K562 (cell line): ENCODE data around the gene GALNT9. TPM values are rescaled to one million over a fixed set of nuclear protein-coding genes. Genes with fewer than 3 reads are reported as not detected.

Experiments
- ATAC-seq: fragments of 200-7000 bp; cut with Tn5 transposase; 3 replicates; pipeline ENCODE4 v1.9.1; 2020; ENCODE audit warnings: moderate library complexity
- BruUV-seq: library from RNA; stranded (reverse); fragments of 400-500 nt; replicated peaks from 2 replicates; lab custom pipeline; 2021; lab: Mats Ljungman, UMichigan
- CTCF ChIA-PET: fragments of 300-600 bp; formaldehyde crosslinking; extraction: SDS; loops from one replicate; lab custom pipeline; 2021; ENCODE audit warnings: low intra/inter-chr PET ratio; lab: Yijun Ruan, JAX
- POLR2A ChIA-PET: fragments of 300-600, 350-650 bp; sonication (Branson Sonifier 250); formaldehyde crosslinking; extraction: SDS; loops from one replicate; lab custom pipeline; 2021; ENCODE audit warnings: antibody characterized with exemption, inconsistent platforms; lab: Yijun Ruan, JAX
- DNase-seq, 4 experiments: peaks; one replicate each; pipeline versions ENCODE4 v3.0.0 to v3.0.0-alpha.2; 2011 to 2018; ENCODE audit warnings: low spot score in 3 of 4, mixed read lengths in 3 of 4; ENCODE audit errors: extremely low read depth in 1 of 4
- FAIRE-seq: peaks from 2 replicates; lab custom pipeline; 2011; peaks lifted over from hg19 to GRCh38; lab: Jason Lieb, UNC
- H2AFZ ChIP-seq: 2 replicates; pipeline ENCODE4 v1.6.0; 2011; ENCODE audit warnings: low read depth, low read length, control low read depth, inconsistent platforms
- H3K27ac ChIP-seq: fragments of 200-600 bp; 3 replicates; pipeline ENCODE4 v1.8.0; 2011; ENCODE audit warnings: low read depth, mild to moderate bottlenecking, control low read depth, inconsistent platforms, low read length, moderate library complexity, mixed read lengths; ENCODE audit errors: extremely low read depth
- H3K27me3 ChIP-seq, 2 experiments: fragments of 300-600 bp in 1 of 2; 2 replicates in 1 of 2; 3 replicates in 1 of 2; pipeline versions ENCODE4 v1.6.0 to v1.8.0; 2011; ENCODE audit warnings: inconsistent platforms in 2 of 2, low read length in 2 of 2, mild to moderate bottlenecking in 1 of 2, mixed read lengths in 1 of 2, moderate library complexity in 1 of 2; ENCODE audit not compliant: control insufficient read depth in 2 of 2, insufficient read depth in 2 of 2
- H3K36me3 ChIP-seq: fragments of 300-600 bp; 3 replicates; pipeline ENCODE4 v1.8.0; 2011; ENCODE audit warnings: mild to moderate bottlenecking, low read length, inconsistent platforms; ENCODE audit not compliant: control insufficient read depth, insufficient read depth
- H3K4me1 ChIP-seq, 2 experiments: fragments of 200-600 bp in 1 of 2; replicated peaks in 1 of 2; 2 replicates in 1 of 2; 3 replicates in 1 of 2; pipeline versions ENCODE4 v1.5.1 to v1.8.0; 2011; ENCODE audit warnings: inconsistent platforms in 2 of 2, low read length in 2 of 2, mild to moderate bottlenecking in 1 of 2, mixed read lengths in 1 of 2, moderate library complexity in 1 of 2; ENCODE audit not compliant: control insufficient read depth in 2 of 2, insufficient read depth in 2 of 2
- H3K4me2 ChIP-seq: 2 replicates; pipeline ENCODE4 v1.6.1; 2011; ENCODE audit warnings: low read length, control low read depth, inconsistent platforms, mixed read lengths; ENCODE audit not compliant: insufficient read depth
- H3K4me3 ChIP-seq: fragments of 200-600 bp; sonication (generic), shearing (Covaris generic); 2 replicates; pipeline ENCODE4 v1.5.1; 2016; ENCODE audit warnings: control low read depth, inconsistent platforms
- H3K79me2 ChIP-seq: fragments of 200-600 bp; 3 replicates; pipeline ENCODE4 v1.8.0; 2011; ENCODE audit warnings: low read length, inconsistent platforms; ENCODE audit not compliant: control insufficient read depth, insufficient read depth
- H3K9ac ChIP-seq, 2 experiments: 2 replicates each; pipeline versions ENCODE4 v1.6.0 to v1.6.1; 2011; ENCODE audit warnings: low read depth in 2 of 2, low read length in 2 of 2, control low read depth in 1 of 2, inconsistent platforms in 1 of 2, mild to moderate bottlenecking in 1 of 2, mixed read lengths in 1 of 2; ENCODE audit not compliant: insufficient read depth in 1 of 2
- H3K9me1 ChIP-seq: one replicate; pipeline ENCODE4 v1.6.0; 2011; ENCODE audit warnings: inconsistent platforms, mild to moderate bottlenecking, low read length, moderate library complexity; ENCODE audit not compliant: control insufficient read depth, insufficient read depth
- H3K9me3 ChIP-seq: replicated peaks from 2 replicates; pipeline ENCODE4 v1.5.1; 2011; ENCODE audit warnings: low read depth, low read length, inconsistent platforms; ENCODE audit not compliant: control insufficient read depth, insufficient read depth
- H4K20me1 ChIP-seq: replicated peaks from 2 replicates; pipeline ENCODE4 v1.6.1; 2011; ENCODE audit warnings: low read length, inconsistent platforms, mixed read lengths; ENCODE audit not compliant: control insufficient read depth, insufficient read depth
- CHD2 ChIP-seq: IDR thresholded peaks from 2 replicates; pipeline ENCODE4 v1.6.1; 2011; ENCODE audit warnings: low read depth, low read length
- L3MBTL2 ChIP-seq: fragments of 450-650 bp; IDR thresholded peaks from 2 replicates; pipeline ENCODE4 v1.6.1; 2016; ENCODE audit warnings: mild to moderate bottlenecking, moderate library complexity
- PPARD ChIP-seq: fragments of 250-450 bp; sonication (Bioruptor Pico); IDR thresholded peaks from 2 replicates; pipeline ENCODE4 v1.8.0; 2022; ENCODE audit warnings: inconsistent platforms, mild to moderate bottlenecking, moderate library complexity
- STAT6 ChIP-seq: sonication (generic); formaldehyde crosslinking; IDR thresholded peaks from 2 replicates; pipeline ENCODE4 v1.8.1; 2023; ENCODE audit warnings: mild to moderate bottlenecking, missing genetic modification reagents
- ZBTB40 ChIP-seq, 2 experiments: fragments of 450-650 bp in 1 of 2; sonication (generic) in 1 of 2; formaldehyde crosslinking in 1 of 2; IDR thresholded peaks; 2 replicates each; pipeline versions ENCODE4 v1.7.1 to v1.9.0; 2016 to 2022; ENCODE audit warnings: inconsistent platforms in 1 of 2, mild to moderate bottlenecking in 1 of 2, missing genetic modification reagents in 1 of 2
- ZC3H8 ChIP-seq: fragments of 450-650 bp; IDR thresholded peaks from 2 replicates; pipeline ENCODE4 v1.6.1; 2017
- WGBS: fragments of 100-300 bp; shearing (Covaris generic); methylation state at CpG from one replicate; pipeline ENCODE4 v1.1.6; 2016; ENCODE audit warnings: low coverage, mixed read lengths; ENCODE audit not compliant: insufficient coverage; ENCODE audit errors: missing lambda C conversion rate; 5-methylcytosine and 5-hydroxymethylcytosine counted together
- in situ Hi-C: fragments of 300-500 bp; cut with MboI; formaldehyde crosslinking; loops from 4 replicates; pipeline ENCODE4 v1.15.0; 2018; ENCODE audit warnings: inconsistent platforms, mixed read lengths
- intact Hi-C: fragments of 100-400 bp; cut with micrococcal nuclease; formaldehyde crosslinking; loops from 2 replicates; pipeline ENCODE4 v1.14.2; 2022
- polyA plus RNA-seq, 8 experiments: library from polyadenylated mRNA; depleted of rRNA in 4 of 8; stranded (reverse) in 5 of 8; unstranded in 3 of 8; fragments of >200 nt; fragmentation: Nextera tagmentation in 2 of 8; fragmentation: Illumina TruSeq in 1 of 8; extraction: Ambion mirVana in 2 of 8; extraction: Trizol in 1 of 8; gene quantifications; 2 replicates each; pipeline versions ENCODE4 v1.2.1 to v1.2.3, GENCODE V29; 2011 to 2014; ENCODE audit warnings: inconsistent platforms in 1 of 8, missing spikeins in 1 of 8
- total RNA-seq, 7 experiments: library from RNA; depleted of rRNA in 6 of 7; stranded (reverse); fragments of >200 nt in 6 of 7; fragmentation: Illumina TruSeq in 2 of 7; extraction: Trizol in 2 of 7; gene quantifications; 2 replicates each; pipeline versions ENCODE4 v1.2.1 to v1.2.3, GENCODE V29; 2011 to 2021; ENCODE audit warnings: low replicate concordance in 1 of 7

Gene GALNT9
- total and polyA plus RNA-seq, 9 of the 15 experiments (the other 6 are each of a cell fraction or from before 2014, with no cell fraction given): not detected

DNA sequence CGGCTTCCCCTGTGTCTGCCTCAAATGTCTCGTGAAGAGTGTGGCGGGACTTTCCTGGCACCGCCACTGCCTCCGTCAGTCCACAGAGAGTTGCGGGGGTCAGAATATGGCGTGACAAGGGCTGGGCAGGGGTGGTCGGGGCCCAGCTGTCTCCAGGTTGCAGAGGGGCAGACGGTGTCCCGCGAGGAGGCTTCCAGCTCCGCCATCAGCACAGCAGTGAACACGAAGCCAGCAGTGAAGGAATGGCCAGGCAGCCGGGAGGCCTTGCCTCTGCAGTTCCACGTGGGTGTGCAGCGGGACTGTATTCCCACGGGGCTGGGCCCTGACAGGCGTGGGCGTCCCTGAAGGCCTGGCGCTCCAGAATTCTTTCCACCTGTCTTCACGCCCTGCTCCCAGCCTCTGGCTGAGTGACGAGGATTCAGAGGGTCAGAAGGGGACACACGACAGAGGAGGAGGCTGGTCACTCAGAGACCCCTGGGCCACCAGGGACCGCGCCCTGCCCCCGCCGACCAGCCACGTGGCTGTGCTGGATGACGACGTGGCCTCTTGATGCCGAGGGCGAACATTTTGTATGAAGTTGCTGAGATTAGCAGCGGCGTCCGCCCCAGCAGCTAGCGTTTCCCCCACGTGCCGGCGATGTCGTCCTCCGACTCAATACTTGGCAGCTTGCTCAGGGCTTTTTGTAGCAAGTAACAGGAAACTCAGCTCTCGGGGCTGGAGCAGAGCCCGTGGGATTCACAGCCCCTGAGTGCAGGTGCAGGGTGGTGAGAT, 25.0 kb upstream of the GALNT9 start:
- H3K27me3 ChIP-seq: peaks cover 28 to 66% of the 10 kb centered on the region in 2 experiments
- FAIRE-seq: no peak
- intact Hi-C loops (no loop called here), in situ Hi-C loops (no loop called here)
- H3K9ac ChIP-seq: no peak overlapping the region; a peak in 1 of 4 replicates
- no peaks in the 10 kb centered on the region for H3K79me2 ChIP-seq
- H2AFZ ChIP-seq: no peak overlapping the region
- no peak overlapping the region for H3K4me2 ChIP-seq
- WGBS: 6% methylated on average over 41 of the region's 43 CpGs
- ChIA-PET POLR2A (interaction anchor here (0.5 kb wide), 1 partner anchor 192 kb away, joined by 3 read pairs; no protein-coding TSS in a partner anchor), CTCF (no interaction called here)
- no peaks in the 10 kb centered on the region for H3K36me3 ChIP-seq
- no TSS peak for BruUV-seq
- 0 out of 2 replicates have a peak, but pooled peaks cover 5% of the 10 kb centered on the region for H4K20me1 ChIP-seq
- DNase-seq: no peak
- no peak overlapping the region for H3K4me3 ChIP-seq
- no peak for ATAC-seq
- TF ChIP-seq ZBTB40 (IDR thresholded peaks at IDR 0.05) (no peak), ZBTB40 (CRISPR knock-in tag; IDR thresholded peaks at IDR 0.05) (no peak), STAT6 (CRISPR knock-in tag) (no peak), L3MBTL2 (no peak), CHD2 (no peak), PPARD (CRISPR knock-in tag) (no peak), ZC3H8 (no peak)
- H3K27ac ChIP-seq: no peak overlapping the region
- no peaks in the 10 kb centered on the region for H3K9me1 ChIP-seq
- H3K9me3 ChIP-seq: no peaks in the 10 kb centered on the region
- H3K4me1 ChIP-seq: peaks cover 0 to 5% of the 10 kb centered on the region in 2 experiments; a peak in 1 of 5 replicates
